Hepatocyte (in vitro differentiated cells): ENCODE data around the gene TWF2.

Experiments used
- EZH2 ChIP-seq: fragments of 200-600 bp; sonication (generic); IDR thresholded peaks from 2 replicates; pipeline ENCODE4 v1.6.1; 2016; ENCODE audit warnings: antibody characterized with exemption, mild to moderate bottlenecking, borderline replicate concordance
- EZH2phosphoT487 ChIP-seq: fragments of 200-600 bp; sonication (generic); IDR thresholded peaks from one replicate; pipeline ENCODE4 v1.6.1; 2018; ENCODE audit warnings: antibody characterized with exemption, mild to moderate bottlenecking, low read depth, moderate library complexity; ENCODE audit not compliant: unreplicated experiment, severe bottlenecking
- TF ChIP-seq, protein P1 (sequence below): fragments of 200-600 bp; sonication (generic); IDR thresholded peaks from 2 replicates; pipeline ENCODE4 v1.5.1; 2016; ENCODE audit warnings: antibody characterized with exemption, mild to moderate bottlenecking; ENCODE audit not compliant: poor library complexity

DNA sequence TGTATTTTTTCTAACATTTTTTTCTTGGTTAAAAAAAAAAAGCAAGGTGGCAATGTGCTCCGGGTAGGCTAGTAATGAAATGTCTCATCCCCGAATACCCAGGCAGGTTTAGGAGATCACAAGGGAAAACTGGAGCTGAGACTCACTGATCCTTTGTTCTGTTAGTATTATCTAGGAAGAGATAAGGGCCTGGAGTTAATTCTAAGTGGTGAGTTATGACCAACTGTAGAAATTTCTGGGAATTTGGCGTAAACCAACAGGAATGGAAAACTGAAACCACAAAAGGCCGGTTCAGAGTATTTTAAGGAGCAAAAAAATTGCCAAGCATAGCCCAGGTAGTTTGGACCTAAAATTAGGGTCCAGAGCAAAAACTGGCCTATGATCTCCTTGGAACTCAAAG, 19.0 kb upstream of the TWF2 start:
- TF ChIP-seq, protein P1, sequence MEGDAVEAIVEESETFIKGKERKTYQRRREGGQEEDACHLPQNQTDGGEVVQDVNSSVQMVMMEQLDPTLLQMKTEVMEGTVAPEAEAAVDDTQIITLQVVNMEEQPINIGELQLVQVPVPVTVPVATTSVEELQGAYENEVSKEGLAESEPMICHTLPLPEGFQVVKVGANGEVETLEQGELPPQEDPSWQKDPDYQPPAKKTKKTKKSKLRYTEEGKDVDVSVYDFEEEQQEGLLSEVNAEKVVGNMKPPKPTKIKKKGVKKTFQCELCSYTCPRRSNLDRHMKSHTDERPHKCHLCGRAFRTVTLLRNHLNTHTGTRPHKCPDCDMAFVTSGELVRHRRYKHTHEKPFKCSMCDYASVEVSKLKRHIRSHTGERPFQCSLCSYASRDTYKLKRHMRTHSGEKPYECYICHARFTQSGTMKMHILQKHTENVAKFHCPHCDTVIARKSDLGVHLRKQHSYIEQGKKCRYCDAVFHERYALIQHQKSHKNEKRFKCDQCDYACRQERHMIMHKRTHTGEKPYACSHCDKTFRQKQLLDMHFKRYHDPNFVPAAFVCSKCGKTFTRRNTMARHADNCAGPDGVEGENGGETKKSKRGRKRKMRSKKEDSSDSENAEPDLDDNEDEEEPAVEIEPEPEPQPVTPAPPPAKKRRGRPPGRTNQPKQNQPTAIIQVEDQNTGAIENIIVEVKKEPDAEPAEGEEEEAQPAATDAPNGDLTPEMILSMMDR = no peak
- no peak for TF ChIP-seq EZH2phosphoT487
- TF ChIP-seq EZH2 = no peak
